Peyer's patch (tissue), 4 donors: Measurements from ENCODE around the gene ZNF552. TPM values are rescaled to one million over a fixed set of nuclear protein-coding genes. Genes with fewer than 3 reads are reported as not detected.
A peak's percentile ranks its signal among the peaks of the same experiment; 100 is the strongest.
"Not testable (repeated sequence)": the region's sequence is repeated elsewhere in the genome, so short reads cannot be mapped to it uniquely, and the experiment has no call there.

Source experiments
- DNase-seq, 3 donors: peaks; one replicate each; pipeline ENCODE4 v3.0.0-alpha.2; 2017 to 2019
- H3K27ac ChIP-seq, 4 donors: fragments of 200-600 bp; sonication (generic); one replicate each; pipeline ENCODE4 v1.5.1; 2016 to 2019
- H3K27me3 ChIP-seq, 2 donors: fragments of 200-600 bp; sonication (generic); one replicate each; pipeline ENCODE4 v1.5.1; 2019
- H3K36me3 ChIP-seq, 3 donors: fragments of 200-600 bp; sonication (generic); one replicate each; pipeline ENCODE4 v1.5.1; 2016 to 2019
- H3K4me1 ChIP-seq, 4 donors: fragments of 200-600 bp; sonication (generic); one replicate each; pipeline ENCODE4 v1.5.1; 2016 to 2019
- H3K4me3 ChIP-seq, 4 donors: fragments of 200-600 bp; sonication (generic); 1 replicate in 3 of 4; 2 replicates in 1 of 4; pipeline ENCODE4 v1.5.1; 2016 to 2019; ENCODE audit warnings: mild to moderate bottlenecking in 1 of 4
- H3K9me3 ChIP-seq, 4 donors: fragments of 200-600 bp; sonication (generic); one replicate each; pipeline ENCODE4 v1.5.1; 2016 to 2019; ENCODE audit warnings: mild to moderate bottlenecking in 1 of 4
- POLR2A ChIP-seq, 2 donors: fragments of 450-650 bp; IDR thresholded peaks; one replicate each; pipeline ENCODE4 v1.5.1; 2017; ENCODE audit warnings: antibody characterized with exemption in 2 of 2, mild to moderate bottlenecking in 2 of 2, moderate library complexity in 2 of 2
- total RNA-seq, 4 donors: library from RNA; depleted of rRNA; stranded (reverse); fragments of >200 nt; gene quantifications; one replicate each; pipeline ENCODE4 v1.1.0, GENCODE V29; 2016
- TF ChIP-seq, protein P1 (sequence below), 6 experiments: fragments of 450-650 bp in 4 of 6; fragments of 200-600 bp in 2 of 6; sonication (generic) in 1 of 6; IDR thresholded peaks; one replicate each; pipeline ENCODE4 v1.5.1; 2017 to 2019; ENCODE audit warnings: antibody characterized with exemption in 6 of 6, mild to moderate bottlenecking in 3 of 6, moderate library complexity in 1 of 6

Gene ZNF552
- total RNA-seq, 4 donors from 2014 or later = 7.4 to 49.2 (median 37.4) TPM

DNA sequence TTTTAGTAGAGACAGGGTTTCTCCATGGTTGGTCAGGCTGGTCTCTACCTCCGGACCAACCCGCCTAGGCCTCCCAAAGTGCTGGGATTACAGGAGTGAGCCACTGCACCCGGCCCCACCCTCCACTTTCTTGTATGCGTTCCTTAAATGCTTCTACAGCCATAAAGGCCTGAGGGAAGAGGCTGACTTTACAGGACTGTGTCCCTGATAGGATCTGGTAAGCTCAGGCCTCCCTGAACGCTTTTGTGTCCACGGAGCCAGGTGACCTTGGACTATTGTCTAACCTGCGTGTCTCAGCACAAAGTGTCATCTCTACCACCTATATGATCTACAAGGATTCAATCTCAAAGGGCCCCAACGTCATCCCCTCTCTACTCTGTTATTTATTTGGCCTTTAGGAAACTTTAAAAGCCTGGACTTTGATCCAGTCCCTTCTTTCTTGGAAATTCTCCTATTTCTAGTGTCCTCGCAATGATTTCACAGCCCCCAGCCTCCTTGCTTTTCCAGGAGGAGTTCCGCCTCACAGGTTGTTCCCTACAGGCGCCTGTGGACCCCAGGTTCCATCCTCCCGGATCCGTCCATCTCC, 701 bp downstream of the ZNF552 start:
- Histone ChIP-seq H3K4me3 (peak overlapping the region; percentile 66 to 100 (median 82)), H3K4me1 (peaks cover 0 to 32% (median 5%) of the 10 kb centered on the region in 4 donors), H3K9me3 (no peaks in the 10 kb centered on the region), H3K27ac (peak overlapping the region; percentile 80 to 93 (median 84)), H3K36me3 (peaks cover 0 to 20% (median 0%) of the 10 kb centered on the region in 3 donors), H3K27me3 (no peaks in the 10 kb centered on the region)
- no peak for TF ChIP-seq POLR2A (IDR thresholded peaks at IDR 0.05)
- TF ChIP-seq, protein P1, sequence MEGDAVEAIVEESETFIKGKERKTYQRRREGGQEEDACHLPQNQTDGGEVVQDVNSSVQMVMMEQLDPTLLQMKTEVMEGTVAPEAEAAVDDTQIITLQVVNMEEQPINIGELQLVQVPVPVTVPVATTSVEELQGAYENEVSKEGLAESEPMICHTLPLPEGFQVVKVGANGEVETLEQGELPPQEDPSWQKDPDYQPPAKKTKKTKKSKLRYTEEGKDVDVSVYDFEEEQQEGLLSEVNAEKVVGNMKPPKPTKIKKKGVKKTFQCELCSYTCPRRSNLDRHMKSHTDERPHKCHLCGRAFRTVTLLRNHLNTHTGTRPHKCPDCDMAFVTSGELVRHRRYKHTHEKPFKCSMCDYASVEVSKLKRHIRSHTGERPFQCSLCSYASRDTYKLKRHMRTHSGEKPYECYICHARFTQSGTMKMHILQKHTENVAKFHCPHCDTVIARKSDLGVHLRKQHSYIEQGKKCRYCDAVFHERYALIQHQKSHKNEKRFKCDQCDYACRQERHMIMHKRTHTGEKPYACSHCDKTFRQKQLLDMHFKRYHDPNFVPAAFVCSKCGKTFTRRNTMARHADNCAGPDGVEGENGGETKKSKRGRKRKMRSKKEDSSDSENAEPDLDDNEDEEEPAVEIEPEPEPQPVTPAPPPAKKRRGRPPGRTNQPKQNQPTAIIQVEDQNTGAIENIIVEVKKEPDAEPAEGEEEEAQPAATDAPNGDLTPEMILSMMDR (IDR thresholded peaks at IDR 0.05) = no peak
- no peak for DNase-seq

DNA sequence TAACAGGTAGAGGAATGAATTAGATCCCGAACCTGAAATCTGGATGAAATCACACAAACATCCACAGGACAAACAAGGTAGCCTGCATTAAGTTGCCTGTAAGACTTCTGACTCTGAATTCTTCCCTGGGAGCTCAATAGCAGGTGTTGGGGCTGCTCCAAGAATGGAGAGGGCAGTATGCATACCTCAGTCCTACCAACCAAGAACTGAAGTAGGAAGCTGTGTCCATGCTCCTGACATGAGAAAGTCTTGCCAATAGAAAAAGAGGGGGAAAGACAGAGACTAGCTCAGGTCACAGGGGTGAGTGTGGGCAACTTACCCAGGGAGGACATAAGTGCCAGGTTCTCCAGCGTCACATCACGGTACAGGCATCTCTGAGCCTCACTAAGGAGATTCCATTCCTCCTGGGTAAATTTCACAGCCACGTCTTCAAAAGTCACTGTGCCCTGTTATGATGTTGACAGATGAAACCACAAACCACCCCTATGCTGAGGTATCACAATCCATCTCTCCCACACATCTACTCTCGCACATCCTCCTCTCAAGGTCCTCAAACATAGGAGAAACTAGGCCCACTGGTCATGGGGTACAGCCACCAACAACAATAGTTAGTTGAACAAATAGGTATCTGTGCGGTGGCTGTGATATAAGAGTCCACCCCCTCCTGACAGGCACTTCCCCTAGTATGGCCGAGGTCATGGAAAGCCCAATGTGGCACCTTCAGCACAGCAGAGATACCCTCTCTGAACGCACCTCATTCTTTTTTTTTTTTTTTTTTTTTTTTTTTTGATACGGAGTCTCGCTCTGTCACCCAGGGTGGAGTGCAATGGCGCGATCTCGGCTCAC, 1.5 kb downstream of the ZNF552 start:
- H3K4me1 ChIP-seq = peaks cover 0 to 32% (median 5%) of the 10 kb centered on the region in 4 donors
- H3K9me3 ChIP-seq, H3K27me3 ChIP-seq, DNase-seq: not testable (repeated sequence)
- peaks cover 0 to 24% (median 0%) of the 10 kb centered on the region in 3 donors for H3K36me3 ChIP-seq
- peak overlapping the region in 3 of 4 donors; percentile 8 to 93 (median 83) for H3K27ac ChIP-seq
- peak overlapping the region in 2 of 4 donors; percentile 79 to 100 for H3K4me3 ChIP-seq

DNA sequence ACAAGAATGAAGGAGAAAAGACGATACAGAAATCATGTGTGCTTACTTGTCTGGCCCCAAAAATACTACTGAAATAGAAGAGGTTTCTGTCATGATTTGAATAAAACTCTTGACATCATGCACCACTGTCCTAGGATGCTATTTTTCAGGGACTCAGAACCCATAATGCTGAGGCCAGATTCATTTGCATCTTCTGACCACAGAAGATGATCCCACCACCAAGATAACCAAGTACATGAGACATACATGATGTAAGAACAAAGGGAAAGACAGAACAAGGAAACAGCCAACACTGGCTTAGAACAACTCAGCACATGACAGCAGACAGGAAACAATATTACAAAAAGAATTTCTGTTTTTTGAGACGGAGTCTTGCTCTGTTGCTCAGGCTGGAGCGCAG, 2.5 kb downstream of the ZNF552 start:
- Histone ChIP-seq H3K4me3 (no peak overlapping the region), H3K36me3 (peaks cover 0 to 34% (median 0%) of the 10 kb centered on the region in 3 donors)

DNA sequence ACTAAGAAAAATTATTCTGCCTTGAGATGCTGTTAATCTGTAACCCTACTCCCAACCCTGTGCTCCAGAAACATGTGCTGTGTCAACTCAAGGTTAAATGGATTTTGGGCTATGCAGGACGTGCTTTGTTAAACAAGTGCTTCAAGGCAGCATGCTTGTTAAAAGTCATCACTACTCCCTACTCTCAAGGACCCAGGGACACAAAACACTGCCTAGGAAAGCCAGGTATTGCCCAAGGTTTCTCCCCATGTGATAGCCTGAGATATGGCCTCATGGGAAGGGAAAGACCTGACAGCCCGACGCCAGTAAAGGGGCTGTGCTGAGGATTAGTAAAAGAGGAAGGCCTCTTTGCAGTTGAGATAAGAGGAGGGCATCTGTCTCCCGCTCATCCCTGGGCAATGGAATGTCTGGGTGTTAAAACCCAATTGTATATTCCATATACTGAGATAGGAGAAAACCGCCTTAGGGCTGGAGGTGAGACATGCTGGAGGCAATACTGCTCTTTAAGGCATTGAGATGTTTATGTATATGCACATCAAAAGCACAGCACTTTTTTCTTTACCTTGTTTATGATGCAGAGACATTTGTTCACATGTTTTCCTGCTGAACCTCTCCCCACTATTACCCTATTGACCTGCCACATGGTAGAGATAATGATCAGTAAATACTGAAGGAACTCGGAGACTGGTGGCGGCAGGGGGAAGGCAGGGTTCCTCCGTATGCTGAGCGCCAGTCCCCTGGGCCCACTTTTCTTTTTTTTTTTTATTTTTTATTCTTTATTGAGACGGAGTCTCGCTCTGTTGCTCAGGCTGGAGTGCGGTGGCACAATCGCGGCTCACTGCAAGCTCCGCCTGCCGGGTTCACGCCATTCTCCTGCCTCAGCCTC, 4.1 kb downstream of the ZNF552 start:
- Histone ChIP-seq H3K4me3 (peak overlapping the region in 1 of 4 donors; percentile 24), H3K36me3 (peaks cover 0 to 48% (median 0%) of the 10 kb centered on the region in 3 donors), H3K4me1 (peaks cover 0 to 32% (median 5%) of the 10 kb centered on the region in 4 donors), H3K27ac (peak overlapping the region in 2 of 4 donors; percentile 12 to 22)
- not testable (repeated sequence) for DNase-seq, H3K9me3 ChIP-seq, H3K27me3 ChIP-seq

More for the DNA sequence above, 2.5 kb downstream of the ZNF552 start:
- TF ChIP-seq POLR2A (IDR thresholded peaks at IDR 0.05) = no peak
- TF ChIP-seq, protein P1 (IDR thresholded peaks at IDR 0.05) = no peak
- Histone ChIP-seq H3K27ac (peak overlapping the region in 1 of 4 donors; percentile 8), H3K4me1 (peaks cover 0 to 32% (median 5%) of the 10 kb centered on the region in 4 donors), H3K9me3 (no peaks in the 10 kb centered on the region), H3K27me3 (no peaks in the 10 kb centered on the region)
- DNase-seq = no peak

DNA sequence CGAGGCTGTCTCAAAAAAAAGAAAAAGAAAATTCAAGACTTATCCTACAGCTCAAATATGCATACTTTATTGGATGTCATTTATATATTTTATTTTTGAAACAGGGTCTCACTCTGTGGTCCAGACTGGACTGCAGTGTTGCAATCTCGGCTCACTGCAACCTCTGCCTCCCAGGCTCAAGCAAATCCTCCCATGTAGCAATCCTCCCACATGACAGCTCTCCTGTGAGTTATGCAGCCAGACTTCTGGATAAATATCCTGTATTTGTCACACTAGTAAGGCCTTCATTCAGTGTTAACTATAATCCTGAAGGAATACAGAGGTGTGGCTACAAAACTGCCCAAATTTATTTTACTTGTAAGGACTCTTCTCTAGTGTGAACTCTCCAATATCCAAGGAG, 7.2 kb downstream of the ZNF552 start:
- Histone ChIP-seq H3K27ac (no peak overlapping the region), H3K36me3 (peaks cover 0 to 43% (median 0%) of the 10 kb centered on the region in 3 donors), H3K27me3 (no peaks in the 10 kb centered on the region), H3K4me3 (no peak overlapping the region), H3K4me1 (peaks cover 0 to 41% (median 1%) of the 10 kb centered on the region in 4 donors), H3K9me3 (no peaks in the 10 kb centered on the region)
- TF ChIP-seq, protein P1 (IDR thresholded peaks at IDR 0.05) = no peak
- TF ChIP-seq POLR2A (IDR thresholded peaks at IDR 0.05) = no peak
- no peak for DNase-seq

DNA sequence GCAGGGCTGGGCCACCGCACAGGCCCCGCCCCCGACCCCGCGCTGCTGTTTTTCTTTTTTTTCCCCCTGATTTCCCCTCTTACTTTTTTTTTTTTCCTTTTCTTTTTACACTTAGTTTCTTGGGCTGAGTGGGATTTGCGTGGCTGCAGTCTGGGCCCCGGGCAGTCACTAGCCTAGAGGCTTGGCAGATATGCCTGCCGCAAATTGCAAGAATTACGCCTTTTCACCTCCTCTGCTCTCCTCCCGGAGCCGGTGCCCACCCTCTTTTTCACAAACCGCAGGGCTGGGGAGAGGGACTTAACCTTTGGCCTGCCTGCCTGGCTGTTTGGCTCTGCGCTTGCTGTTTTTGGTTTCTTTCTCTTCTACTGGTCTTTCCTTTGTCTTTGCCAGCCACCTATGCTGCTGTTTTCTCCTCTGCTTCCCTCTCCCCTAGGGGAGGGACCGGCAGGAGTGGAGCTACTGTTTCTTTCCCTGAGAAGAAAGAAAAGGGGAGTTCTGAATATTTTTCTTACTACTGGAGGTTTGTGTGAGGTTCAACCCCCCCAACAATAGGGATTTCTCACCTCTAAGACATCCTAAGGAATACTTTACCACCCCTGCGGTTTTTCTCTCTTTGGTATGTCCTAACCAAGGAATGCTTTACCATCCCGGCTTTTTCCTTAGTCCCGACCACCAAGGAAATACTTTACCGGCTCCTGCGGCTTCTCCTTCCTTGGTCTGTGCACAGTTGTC, 11.0 kb downstream of the ZNF552 start:
- TF ChIP-seq, protein P1 (IDR thresholded peaks at IDR 0.05) = no peak
- no peak for TF ChIP-seq POLR2A (IDR thresholded peaks at IDR 0.05)
- H3K27ac ChIP-seq = peak overlapping the region; percentile 48 to 78 (median 62)
- H3K36me3 ChIP-seq = peaks cover 0 to 28% (median 0%) of the 10 kb centered on the region in 3 donors
- H3K27me3 ChIP-seq = no peaks in the 10 kb centered on the region
- H3K9me3 ChIP-seq = no peaks in the 10 kb centered on the region
- peak overlapping the region; percentile 29 to 60 (median 44) for H3K4me3 ChIP-seq
- peak in 1 of 3 donors; percentile 59 for DNase-seq
- peaks cover 0 to 29% (median 0%) of the 10 kb centered on the region in 4 donors for H3K4me1 ChIP-seq
